GM19239 (cell line): ENCODE data around the gene KIR2DL4.
"Not testable (repeated sequence)": the region's sequence is repeated elsewhere in the genome, so short reads cannot be mapped to it uniquely, and the experiment has no call there.

Source experiments
- DNase-seq: peaks from one replicate; pipeline ENCODE4 v3.0.0; 2011; ENCODE audit warnings: low spot score; ENCODE audit not compliant: insufficient read length
- FAIRE-seq: peaks from 2 replicates; lab custom pipeline; 2011; peaks lifted over from hg19 to GRCh38; lab: Jason Lieb, UNC

Gene KIR2DL4

DNA sequence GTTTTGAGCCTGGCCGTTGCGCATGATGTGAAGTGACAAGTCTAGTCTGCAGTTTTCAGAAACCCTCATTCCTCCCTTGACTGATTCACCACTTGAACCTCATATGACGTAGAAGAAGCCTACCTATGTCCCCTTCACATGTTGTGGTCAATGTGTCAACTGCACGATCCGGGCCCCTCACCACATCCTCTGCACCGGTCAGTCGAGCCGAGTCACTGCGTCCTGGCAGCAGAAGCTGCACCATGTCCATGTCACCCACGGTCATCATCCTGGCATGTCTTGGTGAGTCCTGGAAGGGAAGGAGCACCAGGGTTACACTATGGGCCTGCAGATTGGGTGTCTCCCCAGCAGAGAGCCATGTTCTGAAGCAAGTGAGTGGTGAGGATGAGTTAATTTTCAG lies at the start of gene KIR2DL4:
Gene KIR2DL4, plus strand, starts transcription at position 201 of the 400 bp plus-strand sequence. Its CDS starts 42 bp downstream, at position 243.
- DNase-seq = no peak
- FAIRE-seq = no peak

DNA sequence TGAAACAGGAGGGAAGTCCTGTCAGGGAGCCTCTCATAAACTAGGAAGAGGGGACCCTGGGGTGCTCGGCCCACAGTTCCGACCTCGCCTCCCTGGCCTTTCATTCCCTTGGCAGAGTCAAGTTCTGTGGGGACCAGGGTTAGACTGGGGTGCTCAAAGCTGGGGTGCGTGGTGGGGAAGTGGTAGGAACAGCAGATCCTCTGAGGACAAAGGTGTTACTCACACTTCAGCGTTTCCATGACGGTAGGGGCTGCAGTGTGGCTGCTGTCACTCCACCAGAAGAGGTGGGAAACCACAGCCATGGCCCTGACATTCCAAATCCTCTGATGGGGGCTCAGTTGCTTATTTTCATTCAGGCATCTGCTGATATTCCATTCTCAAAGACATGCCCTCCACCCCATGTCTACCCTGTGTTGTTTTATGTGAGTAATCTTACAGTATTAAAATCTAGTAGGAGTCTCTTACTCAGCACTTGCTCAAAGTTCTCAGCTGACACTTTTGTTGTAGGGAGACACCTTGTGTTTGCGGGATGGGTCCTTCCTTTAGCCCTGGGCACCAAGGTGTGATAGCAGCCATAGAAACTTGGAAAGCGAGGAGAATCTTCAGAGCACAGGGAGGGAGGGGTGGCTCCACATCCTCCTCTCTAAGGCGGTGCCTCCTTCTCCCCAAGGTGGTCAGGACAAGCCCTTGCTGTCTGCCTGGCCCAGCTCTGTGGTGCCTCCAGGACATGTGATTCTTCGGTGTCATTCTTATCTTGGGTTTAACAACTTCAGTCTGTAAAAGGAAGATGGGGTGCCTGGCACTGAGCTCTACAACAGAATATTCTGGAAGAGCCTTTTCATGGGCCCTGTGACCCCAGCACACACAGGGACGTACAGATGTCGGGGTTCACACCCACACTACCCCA lies 47.0 kb upstream of the KIR2DL4 start:
- not testable (repeated sequence) for DNase-seq, FAIRE-seq

DNA sequence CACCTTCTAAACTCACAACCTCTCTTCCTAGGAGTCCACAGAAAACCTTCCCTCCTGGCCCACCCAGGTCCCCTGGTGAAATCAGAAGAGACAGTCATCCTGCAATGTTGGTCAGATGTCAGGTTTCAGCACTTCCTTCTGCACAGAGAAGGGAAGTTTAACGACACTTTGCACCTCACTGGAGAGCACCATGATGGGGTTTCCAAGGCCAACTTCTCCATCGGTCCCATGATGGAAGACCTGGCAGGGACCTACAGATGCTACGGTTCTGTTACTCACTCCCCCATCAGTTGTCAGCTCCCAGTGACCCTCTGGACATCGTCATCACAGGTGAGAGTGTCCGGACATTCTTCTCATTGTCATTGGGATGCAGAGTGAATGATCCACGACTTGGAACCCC lies 44.8 kb upstream of the KIR2DL4 start:
- not testable (repeated sequence) for DNase-seq

DNA sequence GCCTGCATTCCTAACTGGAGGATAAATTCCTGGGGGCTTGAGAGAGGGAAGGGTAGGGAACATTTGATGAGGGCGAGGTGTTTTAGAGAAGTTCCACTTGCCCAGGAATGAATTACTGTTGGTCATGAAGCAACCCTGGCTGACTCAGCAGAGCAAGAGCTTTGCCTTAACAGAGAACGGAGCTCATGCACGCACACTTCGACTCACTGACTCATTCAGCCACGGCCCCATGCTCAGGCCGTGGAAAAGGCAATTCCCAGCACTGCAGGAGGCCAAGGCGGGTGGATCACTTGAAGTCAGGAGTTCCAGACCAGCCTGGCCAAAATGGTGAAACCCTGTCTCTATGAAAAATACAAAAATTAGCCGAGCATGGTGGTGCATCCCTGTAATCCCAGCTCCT lies 39.2 kb upstream of the KIR2DL4 start:
- not testable (repeated sequence) for FAIRE-seq, DNase-seq

More for the DNA sequence above, 44.8 kb upstream of the KIR2DL4 start:
- not testable (repeated sequence) for FAIRE-seq

DNA sequence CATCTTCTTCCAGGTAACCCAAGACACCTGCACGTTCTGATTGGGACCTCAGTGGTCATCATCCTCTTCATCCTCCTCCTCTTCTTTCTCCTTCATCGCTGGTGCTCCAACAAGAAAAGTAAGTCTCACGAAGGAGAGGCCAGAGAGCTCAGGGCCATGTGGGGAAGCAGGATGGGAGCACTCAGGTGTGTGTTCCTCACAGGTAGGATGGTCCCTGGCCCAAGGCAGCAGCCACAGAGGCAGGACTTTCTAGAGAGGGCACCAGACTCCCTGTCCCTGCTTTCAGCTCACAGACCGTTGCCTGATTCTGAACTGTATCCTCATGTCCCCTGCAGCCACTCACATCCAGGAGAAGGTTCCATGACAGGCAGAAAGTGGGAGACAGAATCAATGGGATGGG lies 36.9 kb upstream of the KIR2DL4 start:
- DNase-seq, FAIRE-seq: not testable (repeated sequence)

DNA sequence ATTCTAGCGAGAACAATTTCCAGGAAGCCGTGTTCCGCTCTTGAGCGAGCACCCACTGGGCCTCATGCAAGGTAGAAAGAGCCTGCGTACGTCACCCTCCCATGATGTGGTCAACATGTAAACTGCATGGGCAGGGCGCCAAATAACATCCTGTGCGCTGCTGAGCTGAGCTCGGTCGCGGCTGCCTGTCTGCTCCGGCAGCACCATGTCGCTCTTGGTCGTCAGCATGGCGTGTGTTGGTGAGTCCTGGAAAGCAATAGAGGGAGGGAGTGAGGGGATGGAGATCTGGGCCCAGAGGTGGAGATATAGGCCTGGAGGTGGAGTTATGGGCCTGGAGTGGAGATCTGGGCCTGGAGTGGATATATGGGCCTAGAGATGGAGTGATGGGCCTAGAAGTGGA lies 33.8 kb upstream of the KIR2DL4 start, which contains the start of gene KIR2DL1:
Gene KIR2DL1, plus strand, starts transcription at position 148 of the 400 bp plus-strand sequence. Its CDS starts 58 bp downstream, at position 206.
- not testable (repeated sequence) for DNase-seq, FAIRE-seq

DNA sequence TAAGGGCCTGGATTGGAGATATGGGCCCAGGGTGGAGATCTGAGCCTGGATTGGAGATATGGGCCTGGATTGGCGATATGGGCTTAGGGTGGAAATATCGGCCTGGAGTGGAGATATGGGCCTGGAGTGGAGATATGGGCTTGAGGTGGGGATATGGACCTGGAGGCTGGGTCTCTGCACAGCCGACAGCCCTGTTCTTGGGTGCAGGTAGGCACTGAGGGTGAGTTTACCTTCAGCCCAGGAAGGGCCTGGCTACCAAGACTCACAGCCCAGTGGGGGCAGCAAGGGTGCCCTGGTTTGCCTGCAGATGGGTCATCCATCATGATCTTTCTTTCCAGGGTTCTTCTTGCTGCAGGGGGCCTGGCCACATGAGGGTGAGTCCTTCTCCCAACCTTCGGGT lies 32.9 kb upstream of the KIR2DL4 start:
- FAIRE-seq, DNase-seq: not testable (repeated sequence)

DNA sequence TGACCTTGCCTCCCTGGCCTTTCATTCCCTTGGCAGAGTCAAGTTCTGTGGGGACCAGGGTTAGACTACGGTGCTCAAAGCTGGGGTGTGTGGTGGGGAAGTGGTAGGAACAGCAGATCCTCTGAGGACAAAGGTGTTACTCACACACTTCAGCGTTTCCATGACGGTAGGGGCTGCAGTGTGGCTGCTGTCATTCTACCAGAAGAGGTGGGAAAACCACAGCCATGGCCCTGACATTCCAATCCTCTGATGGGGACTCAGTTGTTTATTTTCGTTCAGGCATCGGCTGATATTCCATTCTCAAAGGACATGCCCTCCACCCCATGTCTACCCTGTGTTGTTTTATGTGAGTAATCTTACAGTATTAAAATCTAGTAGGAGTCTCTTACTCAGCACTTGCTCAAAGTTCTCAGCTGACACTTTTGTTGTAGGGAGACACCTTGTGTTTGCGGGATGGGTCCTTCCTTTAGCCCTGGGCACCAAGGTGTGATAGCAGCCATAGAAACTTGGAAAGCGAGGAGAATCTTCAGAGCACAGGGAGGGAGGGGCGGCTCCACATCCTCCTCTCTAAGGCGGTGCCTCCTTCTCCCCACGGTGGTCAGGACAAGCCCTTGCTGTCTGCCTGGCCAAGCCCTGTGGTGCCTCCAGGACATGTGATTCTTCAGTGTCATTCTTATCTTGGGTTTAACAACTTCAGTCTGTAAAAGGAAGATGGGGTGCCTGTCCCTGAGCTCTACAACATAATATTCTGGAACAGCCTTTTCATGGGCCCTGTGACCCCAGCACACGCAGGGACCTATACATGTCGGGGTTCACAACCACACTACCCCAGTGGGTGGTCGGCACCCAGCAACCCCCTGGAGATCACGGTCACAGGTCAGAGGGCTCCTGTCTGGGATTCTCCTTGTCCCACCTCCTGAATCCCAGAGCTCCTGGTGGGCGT lies 32.1 kb upstream of the KIR2DL4 start:
- not testable (repeated sequence) for FAIRE-seq, DNase-seq

DNA sequence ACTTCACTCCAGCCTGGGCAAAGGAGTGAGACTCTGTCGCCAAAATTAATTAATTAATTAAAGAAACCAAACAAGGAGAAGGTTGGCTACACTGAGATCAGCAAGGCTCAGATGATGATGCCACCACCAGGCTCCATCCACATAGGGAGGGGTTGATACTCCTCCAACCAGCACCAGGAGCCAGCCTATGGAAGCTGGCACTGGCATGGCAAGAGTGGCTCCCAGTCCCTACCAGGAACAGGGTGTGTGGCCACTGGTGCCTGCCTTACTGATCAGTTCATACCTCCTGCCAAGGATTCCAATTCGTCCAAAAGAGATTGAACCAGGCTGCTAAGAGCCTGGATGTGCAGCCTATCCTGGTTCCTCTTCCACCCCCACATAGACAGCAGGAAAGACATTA lies 30.7 kb upstream of the KIR2DL4 start:
- not testable (repeated sequence) for FAIRE-seq, DNase-seq

DNA sequence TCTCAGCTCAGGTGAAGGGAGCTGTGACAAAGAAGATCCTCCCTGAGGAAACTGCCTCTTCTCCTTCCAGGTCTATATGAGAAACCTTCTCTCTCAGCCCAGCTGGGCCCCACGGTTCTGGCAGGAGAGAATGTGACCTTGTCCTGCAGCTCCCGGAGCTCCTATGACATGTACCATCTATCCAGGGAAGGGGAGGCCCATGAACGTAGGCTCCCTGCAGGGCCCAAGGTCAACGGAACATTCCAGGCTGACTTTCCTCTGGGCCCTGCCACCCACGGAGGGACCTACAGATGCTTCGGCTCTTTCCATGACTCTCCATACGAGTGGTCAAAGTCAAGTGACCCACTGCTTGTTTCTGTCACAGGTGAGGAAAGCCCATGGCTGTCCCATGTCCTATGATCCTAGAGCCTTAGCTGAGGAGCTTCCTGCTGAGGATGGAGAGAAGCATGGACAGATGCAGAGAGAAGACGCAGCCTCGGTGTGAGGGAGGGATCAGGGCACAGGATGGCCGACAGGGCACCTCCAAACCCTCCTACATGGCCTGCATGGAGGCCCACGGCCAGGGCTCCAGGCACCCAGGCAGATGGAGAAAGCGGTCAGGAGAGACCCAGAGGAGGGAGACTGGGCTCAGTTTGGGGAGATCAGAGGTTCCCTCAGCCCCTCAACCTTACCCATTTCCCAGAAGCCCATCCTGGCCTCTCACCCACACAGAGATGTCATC lies 28.2 kb upstream of the KIR2DL4 start:
- not testable (repeated sequence) for FAIRE-seq, DNase-seq

DNA sequence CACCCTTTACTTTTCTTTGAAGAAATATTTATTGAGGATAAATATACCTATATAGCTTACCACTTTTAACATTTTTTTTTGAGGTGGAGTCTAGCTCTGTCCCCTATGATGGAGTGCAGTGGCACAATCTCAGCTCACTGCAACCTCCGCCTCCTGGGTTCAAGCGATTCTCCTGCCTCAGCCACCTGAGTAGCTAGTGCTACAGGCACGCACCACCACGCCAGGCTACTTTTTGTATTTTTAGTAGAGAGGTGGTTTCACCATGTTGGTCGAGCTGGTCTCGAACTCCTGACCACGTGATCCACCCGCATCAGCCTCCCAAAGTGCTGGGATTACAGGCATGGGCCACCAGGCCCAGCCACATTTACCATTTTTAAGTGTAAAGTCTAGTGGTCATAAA lies 27.6 kb upstream of the KIR2DL4 start:
- not testable (repeated sequence) for DNase-seq, FAIRE-seq

DNA sequence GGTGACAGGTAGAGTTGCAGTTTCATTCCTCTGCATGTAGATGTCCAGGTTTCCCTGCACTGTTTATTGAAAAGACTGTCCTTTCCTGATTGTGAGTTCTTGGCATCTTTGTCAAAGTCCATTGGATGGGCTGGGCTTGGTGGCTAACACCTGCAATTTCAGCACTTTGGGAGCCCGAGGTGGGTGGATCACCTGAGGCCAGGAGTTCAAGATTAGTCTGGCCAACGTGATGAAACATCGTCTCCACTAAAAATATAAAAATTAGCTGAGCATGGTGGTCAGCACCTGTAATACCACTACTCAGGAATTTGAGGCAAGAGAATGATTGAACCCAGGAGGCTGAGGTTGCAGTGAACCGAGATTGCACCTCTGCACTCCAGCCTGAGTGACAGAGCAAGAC lies 25.6 kb upstream of the KIR2DL4 start:
- not testable (repeated sequence) for FAIRE-seq, DNase-seq

DNA sequence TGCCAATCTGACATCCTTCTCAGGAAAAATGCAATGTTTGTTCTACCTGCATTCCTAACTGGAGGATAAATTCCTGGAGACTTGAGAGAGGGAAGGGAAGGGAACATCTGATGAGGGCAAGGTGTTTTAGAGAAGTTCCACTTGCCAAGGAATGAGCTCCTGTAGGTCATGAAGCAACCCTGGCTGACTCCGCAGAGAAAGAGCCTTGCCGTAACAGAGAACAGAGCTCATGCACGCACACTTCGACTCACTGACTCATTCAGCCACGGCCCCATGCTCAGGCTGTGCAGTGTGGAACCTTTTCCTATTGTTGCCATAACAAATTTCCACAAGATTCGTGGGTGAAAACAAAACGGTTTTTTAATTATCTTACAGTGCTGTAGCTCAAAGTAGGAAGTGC lies 24.5 kb upstream of the KIR2DL4 start:
- not testable (repeated sequence) for DNase-seq, FAIRE-seq

DNA sequence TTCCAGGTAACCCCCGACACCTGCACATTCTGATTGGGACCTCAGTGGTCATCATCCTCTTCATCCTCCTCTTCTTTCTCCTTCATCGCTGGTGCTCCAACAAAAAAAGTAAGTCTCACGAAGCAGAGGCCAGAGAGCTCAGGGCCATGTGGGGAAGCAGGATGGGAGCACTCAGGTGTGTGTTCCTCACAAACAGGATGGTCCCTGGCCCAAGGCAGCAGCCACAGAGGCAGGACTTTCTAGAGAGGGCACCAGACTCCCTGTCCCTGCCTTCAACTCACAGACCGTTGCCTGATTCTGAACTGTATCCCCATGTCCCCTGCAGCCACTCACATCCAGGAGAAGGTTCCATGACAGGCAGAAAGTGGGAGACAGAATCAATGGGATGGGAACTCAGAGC lies 20.5 kb upstream of the KIR2DL4 start:
- not testable (repeated sequence) for DNase-seq, FAIRE-seq

DNA sequence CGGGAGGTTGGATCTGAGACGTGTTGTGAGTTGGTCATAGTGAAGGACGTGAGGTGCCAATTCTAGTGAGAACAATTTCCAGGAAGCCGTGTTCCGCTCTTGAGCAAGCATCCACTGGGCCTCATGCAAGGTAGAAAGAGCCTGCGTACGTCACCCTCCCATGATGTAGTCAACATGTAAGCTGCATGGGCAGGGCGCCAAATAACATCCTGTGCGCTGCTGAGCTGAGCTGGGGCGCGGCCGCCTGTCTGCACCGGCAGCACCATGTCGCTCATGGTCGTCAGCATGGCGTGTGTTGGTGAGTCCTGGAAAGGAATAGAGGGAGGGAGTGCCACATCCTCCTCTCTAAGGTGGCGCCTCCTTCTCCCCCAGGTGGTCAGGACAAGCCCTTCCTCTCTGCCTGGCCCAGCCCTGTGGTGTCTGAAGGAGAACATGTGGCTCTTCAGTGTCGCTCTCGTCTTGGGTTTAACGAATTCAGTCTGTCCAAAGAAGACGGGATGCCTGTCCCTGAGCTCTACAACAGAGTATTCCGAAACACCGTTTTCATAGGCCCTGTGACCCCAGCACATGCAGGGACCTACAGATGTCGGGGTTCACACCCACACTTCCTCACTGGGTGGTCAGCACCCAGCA lies 17.2 kb upstream of the KIR2DL4 start:
- DNase-seq, FAIRE-seq: not testable (repeated sequence)

DNA sequence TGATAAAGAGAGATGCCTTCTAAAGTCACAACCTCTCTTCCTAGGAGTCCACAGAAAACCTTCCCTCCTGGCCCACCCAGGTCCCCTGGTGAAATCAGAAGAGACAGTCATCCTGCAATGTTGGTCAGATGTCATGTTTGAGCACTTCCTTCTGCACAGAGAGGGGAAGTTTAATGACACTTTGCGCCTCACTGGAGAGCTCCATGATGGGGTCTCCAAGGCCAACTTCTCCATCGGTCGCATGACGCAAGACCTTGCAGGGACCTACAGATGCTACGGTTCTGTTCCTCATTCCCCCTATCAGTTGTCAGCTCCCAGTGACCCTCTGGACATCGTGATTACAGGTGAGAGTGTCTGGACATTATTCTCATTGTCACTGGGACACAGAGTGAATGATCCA lies 15.3 kb upstream of the KIR2DL4 start:
- FAIRE-seq, DNase-seq: not testable (repeated sequence)

DNA sequence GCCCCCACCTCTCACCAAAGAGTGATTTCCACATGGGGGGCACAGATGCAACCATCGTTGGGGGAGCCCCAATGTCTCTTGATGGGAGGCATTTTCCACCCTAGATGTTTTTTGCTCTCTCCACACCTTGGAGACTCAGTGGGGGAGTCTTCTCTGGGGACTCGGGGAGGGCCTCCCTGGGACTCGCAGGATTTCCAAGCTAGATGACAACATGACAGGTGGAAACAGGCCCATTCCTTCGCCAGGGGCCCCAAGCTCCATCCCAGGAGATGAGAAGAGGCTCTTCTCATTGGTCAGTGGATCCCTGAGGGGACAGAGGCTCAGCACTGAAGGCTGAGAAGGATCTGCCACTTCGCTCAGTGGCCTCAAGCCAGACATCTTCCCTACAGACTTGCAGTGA lies 12.7 kb upstream of the KIR2DL4 start:
- DNase-seq = no peak
- FAIRE-seq = no peak

DNA sequence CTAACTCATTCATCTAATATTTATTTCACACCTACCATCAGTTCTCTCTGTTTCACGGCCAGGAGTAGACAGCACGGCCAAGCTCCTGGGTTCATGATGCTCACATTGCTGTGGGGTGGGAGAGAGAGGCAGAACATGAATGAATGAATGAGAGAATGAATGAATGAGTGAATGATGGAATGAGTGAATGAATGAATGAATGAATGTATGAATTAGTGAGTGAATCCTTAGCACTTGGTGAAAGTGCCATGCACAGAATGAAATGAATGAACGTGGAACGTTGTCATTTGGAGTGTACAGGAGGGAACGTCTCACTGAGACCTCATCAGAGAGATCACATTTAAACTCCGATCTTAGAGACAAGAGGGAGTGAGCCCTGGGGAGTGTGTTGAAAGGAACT lies 11.9 kb upstream of the KIR2DL4 start:
- DNase-seq = no peak
- FAIRE-seq = no peak

DNA sequence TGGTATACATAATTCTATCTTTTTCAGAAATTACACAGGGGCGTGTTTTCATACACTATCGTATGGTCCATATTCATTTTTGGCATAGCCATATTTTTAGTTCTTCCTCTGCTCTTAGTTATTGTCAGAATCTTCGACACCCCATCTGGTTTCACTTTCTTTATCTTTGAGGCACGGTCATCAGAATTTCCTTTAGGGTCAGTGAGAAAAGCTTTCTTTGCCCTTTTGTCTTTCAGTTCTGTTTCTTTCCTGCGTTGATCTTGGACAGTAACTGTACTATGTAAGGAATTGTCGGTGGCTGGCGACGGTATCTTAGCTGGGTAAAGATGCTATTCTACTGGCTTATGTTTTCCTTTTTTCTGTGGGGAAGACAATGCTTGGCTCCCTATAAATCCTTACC lies 10.6 kb upstream of the KIR2DL4 start:
- DNase-seq (peak; percentile 32), FAIRE-seq (peak; percentile 93)
